ENCODE results near the gene CUL1.
A peak's percentile ranks its signal among the peaks of the same experiment; 100 is the strongest.

Gene CUL1

DNA sequence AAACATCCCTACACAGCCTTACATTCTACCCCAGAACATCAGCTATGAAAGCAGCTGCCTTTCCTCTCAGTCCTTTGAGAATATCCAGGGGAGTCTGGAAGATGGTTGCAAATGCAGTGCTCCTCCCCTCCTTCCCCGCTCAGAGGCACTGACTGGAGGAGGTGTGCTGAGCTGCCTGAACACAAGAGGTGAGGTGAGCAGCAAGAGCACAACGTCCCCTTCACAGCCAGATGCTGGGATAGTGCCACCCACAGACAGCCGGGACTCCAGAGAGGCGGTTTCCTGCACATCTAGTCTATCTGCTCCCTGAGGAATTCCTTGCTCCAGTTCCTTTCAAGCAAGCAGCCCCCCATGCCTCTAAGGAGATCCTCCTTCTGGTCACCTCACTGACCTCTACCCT lies 111.2 kb downstream of the CUL1 start:
- no peak for DNase-seq

DNA sequence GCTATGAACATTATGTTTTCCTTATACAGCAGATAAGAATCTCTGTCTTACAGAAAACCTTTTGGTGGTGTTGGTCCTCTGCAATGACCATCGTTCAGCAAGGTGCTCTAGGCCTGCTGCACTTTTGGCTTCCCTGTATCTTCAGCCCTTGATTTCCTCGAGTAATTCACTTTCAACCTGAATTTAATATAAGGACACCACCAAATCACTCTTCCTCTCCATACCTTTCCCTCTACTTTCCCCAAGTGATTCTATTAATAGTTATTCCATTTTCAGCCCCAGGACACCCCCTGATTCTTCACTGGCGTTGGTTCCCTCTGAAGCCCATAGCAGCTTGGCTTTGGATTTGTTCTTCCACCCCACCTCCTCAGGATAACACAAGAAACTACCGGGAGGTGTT lies 113.2 kb downstream of the CUL1 start:
- DNase-seq: no peak

DNA sequence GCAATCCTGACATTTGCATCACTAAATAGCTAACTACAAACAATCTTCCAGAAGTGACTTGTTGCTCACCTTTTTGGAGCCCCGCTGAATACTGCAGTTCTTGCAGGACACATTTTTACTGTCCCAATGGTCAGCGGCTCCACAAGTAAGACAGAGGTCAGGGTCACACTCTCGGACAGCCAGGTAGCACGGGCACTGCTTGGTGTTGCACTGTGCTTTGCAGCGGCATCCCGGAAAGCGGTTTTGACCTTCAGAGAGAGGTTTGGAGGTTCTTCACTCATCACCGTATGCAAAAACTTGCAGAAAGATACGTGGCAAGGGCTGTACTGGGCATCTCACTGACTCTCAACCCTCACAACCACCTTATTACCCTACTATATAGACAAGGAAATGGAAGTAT lies 115.2 kb downstream of the CUL1 start:
- DNase-seq: no peak

DNA sequence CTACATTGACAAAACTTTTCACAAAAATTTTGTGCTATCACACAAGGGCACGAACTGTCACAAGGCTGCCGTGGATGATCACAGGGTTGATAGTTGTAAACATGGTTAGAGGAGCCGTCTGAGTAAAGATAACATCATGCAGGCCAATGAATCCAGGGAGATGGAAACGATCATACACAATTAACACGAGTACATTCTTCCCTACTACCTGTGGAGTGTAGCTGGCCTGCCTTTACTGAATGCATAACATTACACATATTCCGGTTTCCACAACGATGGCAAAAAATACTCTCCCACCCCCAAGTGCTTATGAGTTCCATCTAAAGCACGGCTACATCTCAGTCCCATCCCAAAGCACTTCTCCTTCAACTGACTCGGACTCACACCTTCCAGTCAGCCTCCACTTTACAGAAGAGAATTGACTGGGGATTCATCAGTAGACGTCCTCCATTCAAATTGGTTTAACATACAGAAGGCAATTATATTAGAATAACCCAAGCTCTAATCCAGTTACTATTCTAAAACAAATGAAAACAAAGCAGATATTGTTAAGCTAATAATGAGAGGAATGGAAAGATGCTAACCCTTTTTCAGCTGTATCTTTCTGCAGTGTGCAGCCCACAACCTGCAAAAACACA lies 116.3 kb downstream of the CUL1 start:
- no peak for DNase-seq

DNA sequence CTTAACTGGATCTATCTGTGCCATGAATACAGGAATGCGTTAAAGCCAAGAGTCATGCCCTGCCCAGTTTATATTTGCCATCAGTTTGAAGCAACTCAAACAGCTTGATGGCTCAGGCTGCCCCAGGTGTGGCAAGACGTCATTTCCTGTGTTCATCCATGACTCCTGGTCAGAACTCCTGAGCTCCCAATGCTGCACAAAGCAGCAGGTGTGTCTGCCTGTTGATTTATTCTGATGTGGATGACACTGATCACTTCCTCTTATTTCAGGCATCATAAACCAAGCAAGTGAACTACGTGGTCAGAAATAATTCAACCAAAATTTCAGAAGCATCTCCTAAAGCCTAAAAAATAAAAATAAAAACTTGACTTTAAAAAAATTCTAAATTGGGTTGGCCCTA lies 116.9 kb downstream of the CUL1 start:
- no peak for DNase-seq

DNA sequence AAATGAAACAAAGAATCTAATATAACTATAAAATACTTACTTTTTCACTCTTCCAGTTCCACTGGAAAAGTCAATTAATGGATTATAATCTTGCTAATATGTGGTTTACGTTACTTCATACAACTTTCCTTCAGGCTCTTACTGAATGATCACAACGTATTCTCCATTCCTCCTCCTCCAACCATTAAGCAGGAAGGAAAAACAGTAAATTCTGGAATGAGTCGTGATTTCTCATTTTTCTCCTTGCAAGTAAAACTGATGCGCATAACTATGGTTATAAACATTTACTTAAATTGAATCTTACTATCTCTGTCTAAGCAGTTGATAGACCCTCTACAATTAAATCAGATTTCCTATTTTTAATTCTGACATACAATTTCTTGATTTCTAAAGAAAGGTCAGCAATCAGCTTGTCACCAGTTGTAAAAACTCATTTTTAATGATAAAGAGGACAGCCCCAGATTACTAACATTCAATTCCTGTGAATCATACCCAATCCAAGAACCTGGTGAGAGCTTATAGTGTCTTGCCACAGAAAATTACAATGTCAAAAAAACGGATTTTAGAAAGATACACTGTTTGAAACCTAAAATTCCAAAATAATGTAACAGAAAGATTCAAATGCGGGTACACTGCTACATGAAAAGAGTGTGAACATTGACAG lies 121.1 kb downstream of the CUL1 start:
- DNase-seq: no peak

DNA sequence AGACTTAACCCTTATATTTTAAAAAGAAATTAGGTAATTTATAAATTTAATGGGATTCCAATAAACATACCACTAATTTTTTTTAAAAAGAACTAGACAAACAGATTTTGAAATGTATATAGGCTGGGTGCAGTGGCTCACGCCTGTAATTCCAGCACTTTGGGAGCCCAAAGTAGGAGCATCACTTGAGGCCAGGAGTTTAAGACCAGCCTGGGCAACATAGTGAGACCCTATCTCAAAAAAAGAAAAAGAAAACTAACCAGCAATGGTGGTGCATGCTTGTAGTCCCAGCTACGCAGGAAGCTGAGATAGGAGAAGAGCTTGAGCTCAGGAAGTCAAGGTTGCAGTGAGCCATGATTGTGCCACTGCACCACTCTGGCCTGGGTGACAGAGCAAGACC lies 122.7 kb downstream of the CUL1 start:
- no peak for DNase-seq

DNA sequence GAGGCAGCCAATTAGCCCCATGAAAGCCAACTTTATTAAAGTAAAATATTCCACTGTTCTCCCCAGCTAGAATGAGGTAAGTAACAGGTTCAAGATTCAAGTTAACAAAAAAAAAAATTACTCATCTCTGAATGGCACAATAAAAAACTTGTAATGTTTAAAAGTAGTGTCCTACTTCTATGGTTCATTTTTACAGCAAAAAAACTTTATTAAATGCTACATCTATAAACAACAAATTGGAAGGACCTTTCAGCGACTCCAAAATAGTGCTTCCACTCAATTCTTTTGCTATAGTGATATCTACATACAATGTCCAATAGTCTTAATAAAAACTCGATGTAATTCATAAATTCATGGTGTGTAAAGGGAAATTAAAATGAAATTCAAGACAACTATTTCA lies 126.2 kb downstream of the CUL1 start:
- DNase-seq: no peak

DNA sequence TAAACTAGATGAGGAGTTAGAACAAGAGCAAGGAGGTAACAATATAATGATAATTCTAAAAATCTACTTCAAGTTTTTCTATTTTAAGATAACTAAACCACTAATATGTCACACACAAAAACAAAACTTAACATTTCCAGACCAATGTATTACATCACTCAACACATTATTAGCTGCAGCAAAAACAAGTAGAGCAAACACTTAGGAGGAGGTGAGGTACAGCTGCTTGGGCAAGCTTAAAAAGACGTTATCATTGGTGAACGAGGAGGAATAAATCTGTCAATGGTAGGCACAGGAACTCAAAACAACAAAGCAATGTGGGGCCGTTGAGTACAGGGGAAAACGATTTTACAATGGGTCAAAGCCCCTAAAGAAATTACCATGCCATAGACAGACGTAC lies 126.6 kb downstream of the CUL1 start:
- no peak for DNase-seq

DNA sequence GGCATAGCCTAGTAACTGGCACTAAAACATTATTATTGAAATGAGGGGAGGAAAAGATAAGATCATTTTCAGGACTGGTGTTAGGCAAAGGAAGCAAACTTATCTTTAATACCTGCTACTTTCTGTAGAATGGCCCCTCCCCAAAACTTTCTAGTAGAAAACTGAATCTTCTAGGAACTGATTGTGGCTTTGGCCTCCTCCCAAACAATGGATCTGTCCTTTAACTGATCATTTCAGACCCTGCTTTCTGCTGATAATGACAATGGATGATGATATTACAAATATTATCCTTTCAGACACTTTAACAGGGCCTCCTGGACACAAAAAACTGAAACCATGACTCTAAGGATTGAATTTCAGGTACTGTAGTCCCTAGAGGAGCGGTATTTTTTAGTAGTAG lies 130.3 kb downstream of the CUL1 start:
- DNase-seq: no peak

DNA sequence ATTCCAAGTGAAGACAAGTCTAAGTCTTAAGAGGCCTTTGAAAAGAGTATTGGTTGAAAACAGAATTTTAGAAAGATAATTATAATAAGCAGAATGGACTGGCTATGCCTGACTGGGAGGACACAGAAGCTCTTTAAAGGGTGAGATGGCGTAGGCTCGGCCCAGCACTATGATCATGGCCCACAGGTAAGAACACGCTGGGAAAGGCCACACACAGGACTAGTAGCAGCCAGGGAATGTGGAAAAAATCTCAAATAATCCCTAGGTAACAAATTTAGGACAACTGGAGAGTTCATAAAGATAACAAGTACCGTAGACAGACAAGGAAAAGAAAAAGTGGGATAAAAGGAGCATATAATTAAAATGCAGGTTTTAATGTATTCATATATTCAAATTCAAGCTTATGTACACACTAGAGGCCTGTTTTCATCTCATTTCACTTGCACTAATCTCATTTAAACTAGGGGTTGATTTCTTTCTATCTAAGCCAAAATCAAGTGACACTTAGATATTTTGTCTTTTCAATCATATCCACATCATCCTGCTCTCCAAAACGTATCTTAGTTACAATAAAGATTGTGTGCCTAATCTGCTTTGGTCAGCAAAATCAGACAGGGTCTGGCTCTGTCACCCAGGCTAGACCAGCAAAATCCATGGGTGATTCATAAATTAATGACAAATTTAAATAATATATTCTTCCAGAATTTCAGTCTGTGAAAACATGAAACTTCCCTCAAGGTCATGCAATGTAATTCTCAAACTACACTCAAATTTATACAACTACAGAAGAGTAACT lies 132.4 kb downstream of the CUL1 start:
- no peak for DNase-seq

DNA sequence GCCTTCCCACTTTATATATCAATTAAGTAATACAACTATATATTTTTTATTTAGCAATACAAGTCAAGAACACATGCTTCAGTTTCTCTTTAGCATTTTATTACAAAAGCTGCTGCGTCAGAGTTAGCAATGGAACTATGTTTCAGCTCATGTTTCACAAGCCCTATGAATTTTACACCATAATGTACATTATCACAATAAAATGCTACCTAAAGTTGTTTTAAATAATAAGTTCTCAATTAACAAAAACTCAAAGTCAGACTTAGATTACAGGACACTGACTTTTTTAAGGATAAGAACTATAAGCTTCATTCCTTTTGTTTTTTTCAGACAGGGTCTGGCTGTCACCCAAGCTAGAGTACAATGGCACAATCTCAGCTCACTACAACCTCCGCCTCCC lies 133.1 kb downstream of the CUL1 start:
- DNase-seq: no peak

DNA sequence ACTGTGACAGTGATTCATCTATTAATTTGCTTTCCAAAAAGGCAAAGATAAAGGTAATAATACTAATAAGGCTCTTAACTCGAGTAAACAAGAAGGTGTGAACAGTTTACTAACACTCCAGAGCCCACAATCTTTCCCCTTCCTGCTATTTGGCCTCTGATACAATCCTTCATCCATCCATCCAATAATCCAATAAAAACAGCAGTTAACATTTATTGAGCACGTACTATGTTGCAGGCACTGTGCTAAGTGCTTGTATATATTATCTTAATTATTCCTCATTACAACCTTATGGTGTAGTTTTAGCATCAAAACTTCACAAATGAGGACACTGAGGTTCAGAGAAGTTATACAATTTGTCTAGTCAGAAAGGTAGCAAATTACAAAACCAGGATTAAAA lies 135.9 kb downstream of the CUL1 start:
- no peak for DNase-seq

DNA sequence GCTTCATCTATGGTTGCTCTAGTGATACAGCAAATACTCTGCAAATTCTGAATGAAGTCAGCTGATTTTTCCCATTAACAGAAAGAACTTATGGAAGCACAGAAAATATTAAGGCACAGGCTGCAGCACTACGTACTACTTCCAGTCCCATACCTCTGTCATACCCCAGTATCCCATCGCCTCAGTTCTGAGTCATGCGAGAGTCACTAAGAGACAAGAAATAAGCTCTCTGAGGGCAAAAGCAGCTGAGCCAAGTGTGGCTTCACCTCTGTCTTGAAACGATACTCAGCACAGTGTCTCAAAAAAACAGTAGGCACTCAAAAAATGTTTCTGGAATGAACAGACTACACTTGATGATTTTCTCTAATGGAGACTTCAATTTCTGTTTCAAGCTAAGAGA lies 137.2 kb downstream of the CUL1 start:
- no peak for DNase-seq

DNA sequence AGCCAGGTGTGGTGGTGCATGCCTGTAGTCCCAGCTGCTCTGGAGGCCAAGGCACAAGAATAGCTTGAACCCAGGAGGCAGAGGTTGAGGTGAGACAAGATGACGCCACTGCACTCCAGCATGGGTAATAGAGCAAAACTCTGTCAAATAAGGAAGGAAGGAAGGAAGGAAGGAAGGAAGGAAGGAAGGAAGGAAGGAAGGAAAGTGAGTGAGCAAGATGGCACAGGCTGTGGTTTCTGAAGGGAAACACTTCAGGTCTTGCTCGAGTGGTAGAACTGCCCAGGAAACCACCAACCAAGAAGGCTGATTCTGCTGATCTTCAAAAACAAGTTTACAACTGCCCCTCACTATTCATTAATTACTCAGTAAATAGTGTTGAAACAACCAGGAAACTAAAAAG lies 140.2 kb downstream of the CUL1 start:
- DNase-seq: peak in 2 of 5 experiments; percentile 3 to 90

DNA sequence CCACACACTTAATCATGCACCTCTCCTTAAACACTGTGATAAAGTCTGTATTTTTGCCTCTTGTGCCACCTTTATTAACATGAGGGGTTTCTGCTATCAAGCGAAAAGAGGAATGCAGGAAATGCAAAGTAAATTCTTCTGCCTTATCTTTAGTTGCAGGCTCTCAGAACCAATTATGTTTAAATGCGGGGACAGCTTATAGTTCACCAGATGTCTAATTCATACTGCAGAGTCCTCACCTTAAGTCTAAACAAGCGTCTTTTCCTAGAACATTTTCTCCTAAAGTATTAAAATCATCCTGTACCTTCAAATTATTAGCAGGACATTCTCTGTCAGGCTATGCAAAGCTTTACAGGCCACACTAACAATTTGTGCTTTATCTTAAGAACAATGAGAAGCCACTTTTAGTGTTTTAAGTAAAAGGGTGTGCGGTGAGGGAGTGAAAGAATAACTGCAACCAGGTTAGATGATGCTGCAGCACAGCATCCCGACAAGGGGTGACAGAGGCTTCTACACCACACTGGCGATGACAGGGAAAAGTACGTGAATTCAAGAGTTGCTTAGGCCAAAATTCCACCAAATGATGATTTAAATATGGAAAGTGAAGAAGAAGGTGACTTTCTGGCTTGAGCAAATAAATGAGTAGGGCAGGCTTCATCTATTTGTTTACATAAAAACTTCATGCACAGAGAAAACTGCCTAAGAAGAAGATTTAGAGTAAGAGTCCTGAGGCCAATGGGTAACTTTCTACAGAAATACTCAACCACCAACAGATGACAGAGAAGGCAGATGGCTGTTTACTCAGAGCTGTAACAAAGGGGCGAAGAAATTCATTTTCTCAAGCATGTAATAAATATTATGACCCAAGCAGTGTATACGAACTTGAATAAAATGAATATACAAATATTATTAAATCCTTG lies 149.4 kb downstream of the CUL1 start:
- DNase-seq: peak in 1 of 5 experiments; percentile 40

DNA sequence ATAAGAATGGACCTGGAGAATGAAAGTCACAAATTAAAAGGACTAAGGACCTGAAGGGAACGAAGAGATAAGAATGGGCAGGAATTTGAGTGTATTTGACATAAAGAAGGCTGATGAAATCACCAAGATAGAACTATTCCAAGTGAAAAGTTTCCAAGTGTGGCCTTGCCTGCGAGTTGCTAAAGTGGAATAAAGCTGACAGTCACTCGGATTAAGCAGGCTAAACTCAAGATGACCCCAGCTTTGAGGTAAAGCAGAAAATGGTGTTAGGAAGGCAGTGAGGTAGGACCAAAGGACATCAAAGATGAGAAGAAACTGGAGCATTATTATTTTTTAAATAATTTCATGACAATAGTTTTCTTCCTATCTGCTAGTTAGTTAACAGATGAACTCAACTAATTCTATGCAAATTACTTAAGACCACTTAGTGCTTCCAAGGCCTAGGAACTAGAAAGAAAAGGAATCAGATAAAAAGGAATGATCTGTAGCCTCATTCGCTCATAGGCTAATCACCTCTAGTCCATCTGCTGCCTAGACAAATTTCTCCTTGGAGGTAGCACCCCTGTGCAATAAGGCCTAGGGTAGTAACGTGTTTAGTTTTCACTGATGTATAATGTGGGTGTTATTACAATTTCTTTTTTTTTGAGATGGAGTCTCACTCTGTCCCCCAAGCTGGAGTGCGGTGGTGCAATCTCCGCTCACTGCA lies 150.8 kb downstream of the CUL1 start:
- no peak for DNase-seq

DNA sequence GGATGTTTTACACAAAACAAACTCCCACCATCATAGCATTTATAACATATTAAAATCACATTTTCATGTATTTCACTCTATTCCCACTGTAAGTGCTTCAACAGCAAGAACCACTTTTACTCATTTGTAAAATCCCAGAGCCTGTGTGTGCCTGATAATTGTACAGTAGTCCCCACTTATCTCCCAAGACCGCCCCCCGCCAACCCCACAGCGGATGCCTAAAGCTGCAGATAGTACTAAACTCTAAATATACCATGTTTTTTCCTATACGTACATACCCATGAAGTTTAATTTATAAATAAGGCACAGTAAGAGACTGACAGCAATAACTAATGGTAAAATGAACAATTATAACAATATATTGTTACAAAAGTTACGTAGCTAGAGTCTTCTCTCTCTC lies 151.9 kb downstream of the CUL1 start:
- DNase-seq: no peak
